ENCODE results near the gene TACR1.

Gene TACR1

GRCh38 chr2:75010571-75010970 lies 188.7 kb downstream of the TACR1 start:
- DNase-seq, result no peak

- no peak for DNase-seq
Measured at GRCh38 chr2:75007819-75008218, 191.5 kb downstream of the TACR1 start.

GRCh38 chr2:75007061-75007460 lies 192.3 kb downstream of the TACR1 start:
- DNase-seq, result no peak

DNA sequence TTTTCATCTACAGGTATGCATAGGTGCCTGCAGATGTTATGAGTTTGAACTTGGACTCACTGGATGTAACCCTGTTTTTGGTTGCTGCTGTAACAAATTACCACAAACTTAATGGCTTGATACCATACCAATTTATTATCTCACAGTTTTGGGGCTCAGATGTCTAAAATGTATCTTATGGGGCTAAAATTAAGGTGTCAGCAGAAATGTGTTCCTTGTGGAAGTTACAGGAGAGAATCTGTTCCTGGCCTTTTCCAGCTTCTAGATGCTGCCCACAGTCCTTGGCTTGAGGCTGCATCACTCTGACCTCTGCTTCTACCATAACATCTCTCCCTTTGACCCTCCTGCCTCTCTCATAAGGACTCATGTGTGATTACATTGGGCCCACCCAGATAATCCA lies 193.3 kb downstream of the TACR1 start:
- DNase-seq, result no peak

DNA sequence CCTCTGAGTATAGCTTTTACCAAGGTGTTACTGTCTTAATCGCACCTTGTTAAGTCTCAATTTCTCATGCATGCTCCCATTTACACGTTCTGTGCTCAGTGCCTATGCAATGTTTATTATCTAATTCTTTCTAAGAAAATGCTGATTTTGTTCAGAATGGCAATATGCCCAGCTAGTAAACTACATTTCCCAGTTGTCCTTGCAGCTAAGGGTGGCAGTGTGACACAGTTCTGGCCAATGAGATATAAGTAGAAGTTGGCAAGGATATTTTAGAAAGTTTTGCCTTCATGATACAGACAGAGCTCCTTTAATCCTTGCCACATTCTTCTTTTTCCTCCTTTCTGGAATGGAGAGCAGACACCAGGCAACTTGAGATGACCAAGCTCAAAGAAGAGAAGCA lies 195.5 kb downstream of the TACR1 start:
- no peak for DNase-seq

- DNase-seq, result no peak
Measured at GRCh38 chr2:75003276-75003675, 196.0 kb downstream of the TACR1 start.

DNA sequence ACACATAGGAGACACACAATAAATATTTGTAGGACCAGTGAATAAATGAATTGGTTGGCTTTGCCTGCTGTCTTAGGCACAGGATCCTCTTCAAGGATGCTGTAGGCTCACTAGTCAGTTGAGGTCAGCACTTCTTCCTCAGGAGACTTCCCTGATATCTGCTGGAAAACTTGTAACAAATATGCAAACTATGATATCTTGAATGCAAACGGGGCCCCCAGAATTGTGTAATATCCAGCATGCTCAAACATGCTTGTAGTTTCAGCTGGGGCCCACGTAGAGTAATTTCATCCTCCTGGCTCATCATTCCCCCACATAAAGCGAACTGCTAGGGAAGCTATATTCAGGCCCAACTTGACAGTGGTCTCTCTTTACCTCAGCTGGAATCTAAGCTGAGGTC lies 197.3 kb downstream of the TACR1 start:
- DNase-seq, result no peak

DNA sequence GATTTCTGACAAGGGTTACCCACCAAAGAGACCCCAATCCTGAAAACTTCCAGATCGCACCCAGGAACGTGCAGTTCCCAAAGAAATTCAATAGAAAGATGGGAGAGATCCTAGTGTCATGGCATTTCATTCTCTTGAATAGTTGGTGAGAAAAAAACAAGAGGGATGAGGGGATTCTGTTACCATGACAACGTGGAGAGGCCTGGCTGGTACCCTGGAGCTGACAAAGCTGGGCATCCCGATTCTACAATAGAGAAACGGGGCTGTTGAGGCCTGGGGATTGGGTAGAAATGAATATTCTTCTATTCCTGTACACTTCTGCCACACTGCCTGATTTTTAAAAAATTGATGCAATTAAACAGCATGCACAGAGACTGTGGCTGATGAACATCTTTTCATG lies 199.9 kb downstream of the TACR1 start:
- DNase-seq, result no peak

Data from CD4-positive, alpha-beta T cell treated with Interleukin-6 for 4 hours (primary cell).